HCT116 (cell line): Measurements from ENCODE around the gene SLC12A3.

Source experiments
- ATF3 ChIP-seq: IDR thresholded peaks from 2 replicates; pipeline ENCODE4 v1.6.1; 2012
- CTCF ChIP-seq, 3 experiments: fragments of 200-600 bp in 1 of 3; sonication (generic) in 1 of 3; IDR thresholded peaks in 2 of 3; conservative IDR thresholded peaks in 1 of 3; 2 replicates each; pipeline ENCODE4 v1.5.1; 2012 to 2017; ENCODE audit warnings: low read depth in 2 of 3, low read length in 2 of 3, antibody characterized with exemption in 1 of 3, borderline replicate concordance in 1 of 3, control low read depth in 1 of 3, mild to moderate bottlenecking in 1 of 3, mixed read lengths in 1 of 3, mixed run types in 1 of 3, moderate library complexity in 1 of 3; ENCODE audit not compliant: insufficient read depth in 1 of 3
- EZH2 ChIP-seq: fragments of 200-600 bp; sonication (generic); IDR thresholded peaks from 2 replicates; pipeline ENCODE4 v1.6.1; 2017; ENCODE audit warnings: antibody characterized with exemption, mixed run types
- EZH2phosphoT487 ChIP-seq: fragments of 200-600 bp; IDR thresholded peaks from 2 replicates; pipeline ENCODE4 v1.6.1; 2018; ENCODE audit warnings: antibody characterized with exemption, borderline replicate concordance
- MAX ChIP-seq: IDR thresholded peaks from 2 replicates; pipeline ENCODE4 v1.6.1; 2012
- POLR2A ChIP-seq: IDR thresholded peaks from 2 replicates; pipeline ENCODE4 v1.7.0; 2011; ENCODE audit warnings: borderline replicate concordance; ENCODE audit not compliant: insufficient read depth, insufficient read length; ENCODE audit errors: extremely low read depth
- POLR2AphosphoS5 ChIP-seq: IDR thresholded peaks from 2 replicates; pipeline ENCODE4 v1.6.1; 2011; ENCODE audit warnings: mild to moderate bottlenecking, low read depth, low read length, moderate library complexity
- RAD21 ChIP-seq: IDR thresholded peaks from 2 replicates; pipeline ENCODE4 v1.6.1; 2012; ENCODE audit warnings: low read depth, mild to moderate bottlenecking
- SIN3A ChIP-seq: IDR thresholded peaks from 2 replicates; pipeline ENCODE4 v1.6.1; 2012; ENCODE audit warnings: low read depth
- SRF ChIP-seq: IDR thresholded peaks from 2 replicates; pipeline ENCODE4 v1.6.1; 2012; ENCODE audit warnings: low read depth
- YY1 ChIP-seq: IDR thresholded peaks from 2 replicates; pipeline ENCODE4 v1.6.1; 2011; ENCODE audit warnings: low read length, low read depth, moderate library complexity, mild to moderate bottlenecking; ENCODE audit not compliant: insufficient replicate concordance; ENCODE audit errors: extremely low read depth
- ZBTB33 ChIP-seq: IDR thresholded peaks from 2 replicates; pipeline ENCODE4 v1.6.1; 2011; ENCODE audit warnings: mild to moderate bottlenecking, low read length, moderate library complexity; ENCODE audit not compliant: insufficient replicate concordance; ENCODE audit errors: extremely low read depth
- ZNF274 ChIP-seq: fragments of 200-500 bp; sonication (Bioruptor generic); IDR thresholded peaks from 2 replicates; pipeline ENCODE4 v1.6.1; 2014; ENCODE audit warnings: mild to moderate bottlenecking, low read depth, low read length, inconsistent platforms

GRCh38 chr16:56909527-56909979 lies 44.5 kb downstream of the SLC12A3 start:
- TF ChIP-seq EZH2 = no peak
- TF ChIP-seq POLR2AphosphoS5 = no peak
- no peak for TF ChIP-seq RAD21
- no peak for TF ChIP-seq POLR2A
- no peak for TF ChIP-seq ATF3
- TF ChIP-seq YY1 = no peak
- no peak for TF ChIP-seq ZBTB33
- TF ChIP-seq SIN3A = no peak
- TF ChIP-seq CTCF (IDR thresholded peaks at IDR 0.05 in 2 of 3, conservative IDR thresholded peaks at IDR 0.05 in 1 of 3; ENCODE audit: borderline replicate concordance in 1 of 3, insufficient read depth in 1 of 3, low read depth in 2 of 3, low read length in 2 of 3) = no peak
- no peak for TF ChIP-seq ZNF274
- no peak for TF ChIP-seq EZH2phosphoT487
- no peak for TF ChIP-seq SRF
- no peak for TF ChIP-seq MAX
